ENCODE measurements around the gene REEP1.

DNA sequence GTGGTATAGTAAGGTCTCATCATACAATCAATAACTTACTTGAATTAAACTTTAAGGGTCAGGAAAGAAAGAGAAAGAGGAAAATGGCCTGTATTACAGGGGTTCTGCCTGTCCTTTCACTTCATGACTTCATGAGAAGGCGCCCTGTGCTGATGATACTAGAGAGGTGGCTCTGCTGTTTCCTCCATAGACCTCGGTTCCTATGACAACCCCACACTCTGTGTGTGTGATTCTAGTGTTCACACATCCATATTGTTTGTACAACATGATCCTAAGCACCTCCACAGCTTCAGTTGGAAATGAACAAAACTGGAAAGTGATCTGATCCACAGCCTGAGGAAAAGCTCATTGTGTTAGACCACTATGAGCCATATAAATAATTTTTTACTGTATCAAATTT lies 7.0 kb upstream of the REEP1 start:
- TF ChIP-seq ZNF274 (IDR thresholded peaks at IDR 0.05; ENCODE audit: low read depth, low read length) (no peak), YY1 (IDR thresholded peaks at IDR 0.05; ENCODE audit: insufficient read depth, insufficient read length) (no peak), SUZ12 (IDR thresholded peaks at IDR 0.05; ENCODE audit: extremely low read depth, insufficient read depth, insufficient read length) (no peak)
